NT2/D1 (cell line): ENCODE results near the gene BAD.

Experiments used
- SUZ12 ChIP-seq: IDR thresholded peaks from 2 replicates; pipeline ENCODE4 v1.6.1; 2011; ENCODE audit not compliant: insufficient read length, insufficient read depth; ENCODE audit errors: extremely low read depth
- YY1 ChIP-seq: IDR thresholded peaks from 2 replicates; pipeline ENCODE4 v1.6.1; 2011; ENCODE audit not compliant: insufficient read length, insufficient read depth
- ZNF274 ChIP-seq: IDR thresholded peaks from 2 replicates; pipeline ENCODE4 v1.6.1; 2011; ENCODE audit warnings: mild to moderate bottlenecking, low read depth, low read length

- TF ChIP-seq ZNF274, result no peak
- TF ChIP-seq YY1, result no peak
- no peak for TF ChIP-seq SUZ12
Measured at GRCh38 chr11:64232182-64232966, 52.1 kb downstream of the BAD start.
